HepG2 (cell line): ENCODE measurements around the gene UBE2D3. TPM values are rescaled to one million over a fixed set of nuclear protein-coding genes. Genes with fewer than 3 reads are reported as not detected.

ENCODE experiments used
- AKAP8 ChIP-seq: sonication (generic); formaldehyde crosslinking; IDR thresholded peaks from 2 replicates; pipeline ENCODE4 v1.5.1; 2020; ENCODE audit warnings: mild to moderate bottlenecking, missing genetic modification reagents
- ATF5 ChIP-seq: sonication (generic); formaldehyde crosslinking; IDR thresholded peaks from 2 replicates; pipeline ENCODE4 v1.4.0; 2020; ENCODE audit warnings: mild to moderate bottlenecking, low read depth, missing genetic modification reagents
- DR1 ChIP-seq: sonication (generic); formaldehyde crosslinking; IDR thresholded peaks from 2 replicates; pipeline ENCODE4 v1.8.0; 2021; ENCODE audit warnings: mild to moderate bottlenecking, missing genetic modification reagents, inconsistent platforms
- DRAP1 ChIP-seq: IDR thresholded peaks from 2 replicates; pipeline ENCODE4 v1.6.1; 2016; ENCODE audit warnings: missing genetic modification reagents, missing compliant biosample characterization
- EP300 ChIP-seq, 3 experiments: sonication (generic) in 1 of 3; formaldehyde crosslinking in 1 of 3; IDR thresholded peaks; 2 replicates each; pipeline versions ENCODE4 v1.5.1 to v1.6.1; 2011 to 2020; ENCODE audit warnings: low read depth in 2 of 3, low read length in 2 of 3, borderline replicate concordance in 1 of 3, improper control_type of control experiment in 1 of 3, mild to moderate bottlenecking in 1 of 3, missing genetic modification reagents in 1 of 3, moderate library complexity in 1 of 3
- GATA4 ChIP-seq: sonication (generic); IDR thresholded peaks from 2 replicates; pipeline ENCODE4 v1.6.1; 2016; ENCODE audit warnings: antibody characterized with exemption, low read depth, borderline replicate concordance
- GMEB1 ChIP-seq: sonication (generic); formaldehyde crosslinking; IDR thresholded peaks from 2 replicates; pipeline ENCODE4 v1.5.1; 2020; ENCODE audit warnings: missing genetic modification reagents, mild to moderate bottlenecking, borderline replicate concordance
- HIVEP1 ChIP-seq: sonication (generic); formaldehyde crosslinking; IDR thresholded peaks from 2 replicates; pipeline ENCODE4 v1.4.0; 2020; ENCODE audit warnings: mild to moderate bottlenecking, missing genetic modification reagents
- HNF1A ChIP-seq, 2 experiments: sonication (generic) in 1 of 2; formaldehyde crosslinking in 1 of 2; IDR thresholded peaks; 2 replicates each; pipeline versions ENCODE4 v1.4.0 to v1.6.1; 2016 to 2020; ENCODE audit warnings: borderline replicate concordance in 1 of 2, low read depth in 1 of 2, mild to moderate bottlenecking in 1 of 2, missing genetic modification reagents in 1 of 2
- JUN ChIP-seq: sonication (generic); formaldehyde crosslinking; IDR thresholded peaks from 2 replicates; pipeline ENCODE4 v1.4.0; 2020; ENCODE audit warnings: mild to moderate bottlenecking, missing genetic modification reagents
- JUND ChIP-seq: sonication (generic); formaldehyde crosslinking; IDR thresholded peaks from 2 replicates; pipeline ENCODE4 v1.8.0; 2022; ENCODE audit warnings: mild to moderate bottlenecking, missing genetic modification reagents
- NFE2L1 ChIP-seq: sonication (generic); formaldehyde crosslinking; IDR thresholded peaks from 2 replicates; pipeline ENCODE4 v1.4.0; 2020; ENCODE audit warnings: missing genetic modification reagents, mild to moderate bottlenecking, borderline replicate concordance
- NR2C2 ChIP-seq: sonication (generic); formaldehyde crosslinking; IDR thresholded peaks from 2 replicates; pipeline ENCODE4 v1.4.0; 2020; ENCODE audit warnings: missing genetic modification reagents, mild to moderate bottlenecking, moderate library complexity, borderline replicate concordance
- NR2F1 ChIP-seq, 2 experiments: fragments of 450-650 bp in 1 of 2; formaldehyde crosslinking in 1 of 2; IDR thresholded peaks; 2 replicates each; pipeline versions ENCODE4 v1.5.0 to v1.6.1; 2016 to 2020; ENCODE audit warnings: mild to moderate bottlenecking in 1 of 2, missing compliant biosample characterization in 1 of 2, missing genetic modification reagents in 1 of 2, moderate library complexity in 1 of 2
- PPARG ChIP-seq: conservative IDR thresholded peaks from 2 replicates; pipeline ENCODE4 v1.6.1; 2016; ENCODE audit warnings: missing biosample characterization, missing genetic modification reagents
- TARDBP ChIP-seq: sonication (generic); formaldehyde crosslinking; IDR thresholded peaks from 2 replicates; pipeline ENCODE4 v1.8.0; 2022; ENCODE audit warnings: mild to moderate bottlenecking, missing genetic modification reagents
- ZMYM4 ChIP-seq: sonication (generic); formaldehyde crosslinking; IDR thresholded peaks from 2 replicates; pipeline ENCODE4 v1.8.1; 2023; ENCODE audit warnings: mild to moderate bottlenecking, missing genetic modification reagents
- ZNF205 ChIP-seq: IDR thresholded peaks from 2 replicates; pipeline ENCODE4 v1.6.1; 2018; ENCODE audit warnings: missing biosample characterization, missing genetic modification reagents
- ZNF317 ChIP-seq: sonication (generic); formaldehyde crosslinking; IDR thresholded peaks from 2 replicates; pipeline ENCODE4 v1.5.0; 2020; ENCODE audit warnings: mild to moderate bottlenecking, missing genetic modification reagents
- ZNF607 ChIP-seq: sonication (generic); formaldehyde crosslinking; IDR thresholded peaks from 2 replicates; pipeline ENCODE4 v1.5.1; 2020; ENCODE audit warnings: missing genetic modification reagents, mild to moderate bottlenecking, borderline replicate concordance
- ZZZ3 ChIP-seq: sonication (generic); formaldehyde crosslinking; IDR thresholded peaks from 2 replicates; pipeline ENCODE4 v1.4.0; 2020; ENCODE audit warnings: missing genetic modification reagents, mild to moderate bottlenecking, borderline replicate concordance
- polyA plus RNA-seq, 8 experiments: library from polyadenylated mRNA; depleted of rRNA in 3 of 8; stranded (reverse) in 7 of 8; unstranded in 1 of 8; fragments of >200 nt; fragmentation: Illumina TruSeq in 4 of 8; extraction: Trizol in 4 of 8; gene quantifications; 2 replicates each; pipeline versions ENCODE4 v1.2.1 to v1.2.3, GENCODE V29; 2011 to 2016; ENCODE audit warnings: low read depth in 4 of 8, missing spikeins in 1 of 8, mixed read lengths in 1 of 8; ENCODE audit not compliant: insufficient read depth in 1 of 8
- total RNA-seq, 5 experiments: library from RNA; depleted of rRNA; stranded (reverse); fragments of >200 nt; fragmentation: Illumina TruSeq; extraction: Trizol; gene quantifications; 2 replicates each; pipeline ENCODE4 v1.2.3, GENCODE V29; 2016; ENCODE audit warnings: low read depth in 1 of 5

UBE2D3 gene
- total and polyA plus RNA-seq, 2 of the 13 experiments (the other 11 are each of a cell fraction or from before 2014, with no cell fraction given): 224 to 293 TPM

- no peak; the same call in 1 of the 2 replicates for TF ChIP-seq GMEB1 (CRISPR knock-in tag)
- TF ChIP-seq HNF1A (IDR thresholded peaks at IDR 0.05; ENCODE audit: low read depth): no peak
- TF ChIP-seq HNF1A (CRISPR knock-in tag; IDR thresholded peaks at IDR 0.05; ENCODE audit: borderline replicate concordance): peak; percentile 42; the same call in 1 of the 2 replicates
- no peak for TF ChIP-seq NR2F1 (CRISPR knock-in tag; IDR thresholded peaks at IDR 0.05)
- TF ChIP-seq DRAP1 (CRISPR knock-in tag): peak; percentile 69
- TF ChIP-seq DR1 (CRISPR knock-in tag): peak; percentile 60; the same call in 1 of the 2 replicates
- peak; percentile 37; the same call in 1 of the 2 replicates for TF ChIP-seq NR2C2 (CRISPR knock-in tag)
- TF ChIP-seq ATF5 (CRISPR knock-in tag): 0 out of 2 replicates have a peak, but pooled peaks have one; percentile 82
- TF ChIP-seq ZNF317: peak; percentile 50; the same call in 1 of the 2 replicates
- no peak for TF ChIP-seq ZNF205
- no peak for TF ChIP-seq ZZZ3 (CRISPR knock-in tag)
- TF ChIP-seq TARDBP (CRISPR knock-in tag): peak; percentile 83; the same call in 1 of the 2 replicates
- TF ChIP-seq AKAP8 (CRISPR knock-in tag): 0 out of 2 replicates have a peak, but pooled peaks have one; percentile 58
- TF ChIP-seq ZNF607: peak; percentile 77
- TF ChIP-seq ZMYM4: peak; percentile 82
- no peak for TF ChIP-seq NFE2L1 (CRISPR knock-in tag)
- no peak for TF ChIP-seq PPARG (CRISPR knock-in tag)
- no peak for TF ChIP-seq JUN (CRISPR knock-in tag)
- no peak for TF ChIP-seq GATA4
- 0 out of 2 replicates have a peak, but pooled peaks have one; percentile 31 for TF ChIP-seq JUND (CRISPR knock-in tag)
- TF ChIP-seq HIVEP1 (CRISPR knock-in tag): peak; percentile 61; the same call in 1 of the 2 replicates
- TF ChIP-seq EP300 (IDR thresholded peaks at IDR 0.05; ENCODE audit: low read depth in 2 of 2, low read length in 2 of 2): no peak
- TF ChIP-seq EP300 (CRISPR knock-in tag; IDR thresholded peaks at IDR 0.05; ENCODE audit: borderline replicate concordance): no peak
Observed at GRCh38 chr4:102760645-102761295, 66.6 kb downstream of the UBE2D3 start, which contains the start of gene MANBA (continued).
